Measurements from ENCODE around the gene RBM34.
"Not testable (repeated sequence)": the region's sequence is repeated elsewhere in the genome, so short reads cannot be mapped to it uniquely, and the experiment has no call there.

RBM34 gene

DNA sequence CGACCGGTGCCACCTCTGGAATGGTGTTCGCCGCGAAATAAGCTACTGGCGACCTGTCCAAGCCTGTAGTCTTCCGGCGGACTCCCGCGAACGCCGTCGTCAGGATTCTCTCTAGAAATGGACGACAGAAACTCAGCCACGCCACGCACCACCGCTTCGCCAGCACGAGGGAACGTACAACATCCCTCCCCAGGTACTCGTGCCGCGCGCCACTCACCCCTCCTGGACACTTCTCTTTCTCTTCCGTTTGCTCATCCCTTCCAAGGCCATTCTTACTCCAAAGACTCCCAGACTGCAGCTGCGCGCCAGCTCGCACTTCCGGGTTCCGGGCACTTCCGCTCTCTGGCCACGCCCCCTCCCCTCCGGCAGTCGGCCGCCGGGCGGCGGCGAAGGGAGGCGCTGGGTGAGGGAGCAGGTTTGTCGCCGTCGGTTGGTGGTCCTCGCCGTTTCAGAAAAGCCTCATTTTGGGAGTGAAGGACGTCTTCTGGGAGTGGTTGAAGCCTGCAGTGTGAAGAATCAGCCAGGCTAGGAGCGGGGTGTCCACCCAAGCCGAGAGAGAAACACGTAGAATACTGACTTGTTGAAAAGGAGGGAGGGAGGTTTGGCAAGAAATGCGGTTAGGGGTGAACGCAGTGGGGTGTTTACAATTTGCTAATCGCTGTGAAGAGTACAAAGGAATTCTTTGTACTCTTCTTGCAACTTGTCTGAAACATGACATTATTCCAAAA, at the start of gene RBM34:
Gene RBM34, minus strand, starts transcription at position 294 of the 728 bp plus-strand sequence. Its CDS starts 24 bp downstream, at position 270.
- peak; percentile 90 for DNase-seq (ENCODE audit: low spot score)

GRCh38 chr1:235207209-235207565, 46.1 kb upstream of the RBM34 start:
- no peak for DNase-seq (ENCODE audit: low spot score)

DNA sequence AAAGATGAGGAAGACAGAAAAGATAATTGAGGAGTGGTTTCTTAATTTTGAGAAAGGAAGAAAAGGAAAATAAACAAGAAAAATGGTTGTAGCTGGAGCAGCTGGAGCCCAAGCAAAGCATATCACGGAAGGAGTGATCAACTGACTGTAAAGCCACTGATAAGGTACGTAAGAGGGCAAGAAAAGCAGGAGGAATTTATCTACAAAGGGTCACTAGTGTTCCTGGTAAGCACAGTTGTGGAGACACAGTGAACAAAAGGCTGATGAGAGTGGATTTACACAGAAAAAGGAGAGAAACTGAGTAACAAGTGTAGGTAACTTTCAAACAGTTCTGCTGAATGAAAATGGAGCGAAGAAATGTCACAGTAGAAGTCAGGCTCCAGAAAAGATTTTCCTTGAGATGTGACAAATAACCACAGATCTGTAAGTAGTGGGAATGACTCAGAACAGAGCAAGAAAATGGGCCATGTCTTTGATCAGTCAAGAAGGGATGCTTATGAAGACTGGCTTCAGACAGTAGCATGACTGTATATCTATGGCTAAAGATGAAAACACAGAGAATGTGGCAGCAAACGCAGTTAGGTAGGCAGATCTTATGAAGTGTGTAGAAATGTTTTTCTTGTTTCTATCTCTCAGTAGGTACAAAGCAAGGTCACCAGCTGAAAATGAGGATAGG, 45.6 kb upstream of the RBM34 start:
- peak; percentile 11 for DNase-seq (ENCODE audit: low spot score)

GRCh38 chr1:235205687-235206086, 44.6 kb upstream of the RBM34 start:
- no peak for DNase-seq (ENCODE audit: low spot score)

DNA sequence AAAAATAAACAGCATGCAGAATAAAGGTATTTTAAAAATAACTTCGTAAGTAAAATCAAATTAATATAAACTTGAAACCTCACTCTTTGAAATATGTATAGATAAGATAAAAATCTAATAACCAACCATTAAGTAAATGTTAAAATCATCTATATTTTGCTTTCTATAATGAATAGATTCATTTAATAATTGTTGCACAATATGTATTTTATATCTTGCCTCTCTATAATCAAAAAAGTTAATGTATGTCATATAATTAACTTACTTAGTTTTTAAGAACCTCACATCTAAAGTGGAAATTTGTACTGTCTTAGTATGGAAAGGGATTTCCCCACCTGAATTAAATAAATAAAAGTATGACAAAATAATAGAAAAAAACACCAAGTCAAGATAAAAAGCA, 42.4 kb upstream of the RBM34 start:
- DNase-seq (ENCODE audit: low spot score), result no peak

DNA sequence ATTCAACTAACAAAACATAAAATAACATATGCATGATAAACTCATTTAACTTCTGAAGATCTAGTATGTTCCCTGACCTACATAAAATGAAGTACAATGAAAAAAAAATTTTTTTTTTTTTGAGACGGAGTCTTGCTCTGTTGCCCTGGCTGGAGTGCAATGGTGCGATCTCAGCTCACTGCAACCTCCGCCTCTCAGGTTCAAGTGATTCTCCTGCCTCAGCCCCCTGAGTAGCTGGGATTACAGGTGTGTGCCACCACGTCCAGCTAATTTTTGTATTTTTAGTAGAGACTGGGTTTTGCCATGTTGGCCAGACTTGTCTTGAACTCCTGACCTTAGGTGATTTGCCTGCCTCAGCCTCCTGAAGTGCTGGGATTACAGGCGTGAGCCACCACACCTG, 41.4 kb upstream of the RBM34 start:
- not testable (repeated sequence) for DNase-seq (ENCODE audit: low spot score)

GRCh38 chr1:235199441-235199840, 38.4 kb upstream of the RBM34 start:
- DNase-seq (ENCODE audit: low spot score), result peak; percentile 20

- DNase-seq (ENCODE audit: low spot score), result no peak
Observed at GRCh38 chr1:235190431-235190830, 29.4 kb upstream of the RBM34 start.

- no peak for DNase-seq (ENCODE audit: low spot score)
Observed at GRCh38 chr1:235187316-235187715, 26.3 kb upstream of the RBM34 start.

GRCh38 chr1:235181561-235182245, 20.7 kb upstream of the RBM34 start:
- no peak for DNase-seq (ENCODE audit: low spot score)

GRCh38 chr1:235180916-235181460, 19.9 kb upstream of the RBM34 start:
- no peak for DNase-seq (ENCODE audit: low spot score)

DNA sequence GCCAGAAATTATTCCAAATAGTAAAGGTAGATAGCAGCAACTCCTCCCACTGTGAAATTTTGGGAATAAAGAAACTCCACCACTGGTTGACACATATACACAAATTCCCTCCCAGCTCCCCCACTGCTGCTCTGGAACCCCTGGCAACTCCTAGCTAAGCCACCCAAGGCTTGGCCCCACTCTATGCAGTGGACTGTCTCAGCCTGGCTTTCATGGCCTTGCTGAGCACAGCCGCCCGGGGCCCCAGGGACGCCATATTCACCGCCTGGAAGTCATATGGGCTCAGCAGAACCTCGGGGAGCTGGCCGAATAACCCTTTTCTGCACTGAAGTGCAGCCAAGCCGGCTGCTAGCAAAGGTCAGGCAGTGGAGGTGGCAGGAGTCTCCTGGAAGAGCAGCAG, 15.4 kb upstream of the RBM34 start:
- no peak for DNase-seq (ENCODE audit: low spot score)

DNA sequence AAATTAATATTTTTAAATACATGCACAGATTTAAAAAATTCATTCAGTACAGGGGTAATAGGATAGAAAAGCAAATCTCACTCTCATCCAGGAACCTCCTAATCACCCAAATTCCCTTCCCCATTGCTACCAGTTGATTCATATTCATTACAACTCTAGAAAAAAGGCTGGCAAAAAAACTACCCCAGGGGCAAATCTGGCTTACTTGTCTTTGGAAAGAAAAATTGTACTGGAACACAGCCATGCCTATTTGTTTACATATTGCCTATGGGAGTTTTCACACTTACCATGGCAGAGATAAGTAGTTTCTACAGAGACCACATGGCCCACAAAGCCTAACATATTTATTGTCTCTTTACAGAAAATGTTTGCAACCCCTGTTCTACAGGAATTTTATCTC, 8.9 kb upstream of the RBM34 start:
- DNase-seq (ENCODE audit: low spot score), result no peak

DNA sequence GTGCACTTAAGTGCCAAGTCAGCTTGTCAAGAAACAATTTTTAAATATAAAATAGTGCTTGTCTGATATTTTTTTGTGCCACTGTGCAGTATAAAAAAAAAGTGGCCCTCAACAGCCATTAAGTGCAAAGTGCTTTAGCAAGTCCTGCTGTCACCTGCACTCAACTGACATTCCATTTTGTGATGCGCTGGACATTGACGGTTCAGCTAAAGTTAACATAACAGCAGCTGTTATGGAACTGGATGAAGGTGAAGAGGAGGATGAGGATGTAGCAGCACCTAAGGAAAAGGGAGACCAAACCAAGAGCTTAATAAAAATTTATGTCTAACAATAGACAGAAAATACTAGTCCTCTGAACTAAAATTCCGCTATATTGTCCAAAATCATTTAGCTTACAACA, 7.3 kb upstream of the RBM34 start:
- DNase-seq (ENCODE audit: low spot score), result no peak

- DNase-seq (ENCODE audit: low spot score), result no peak
Observed at GRCh38 chr1:235161685-235162327, 756 bp upstream of the RBM34 start.

DNA sequence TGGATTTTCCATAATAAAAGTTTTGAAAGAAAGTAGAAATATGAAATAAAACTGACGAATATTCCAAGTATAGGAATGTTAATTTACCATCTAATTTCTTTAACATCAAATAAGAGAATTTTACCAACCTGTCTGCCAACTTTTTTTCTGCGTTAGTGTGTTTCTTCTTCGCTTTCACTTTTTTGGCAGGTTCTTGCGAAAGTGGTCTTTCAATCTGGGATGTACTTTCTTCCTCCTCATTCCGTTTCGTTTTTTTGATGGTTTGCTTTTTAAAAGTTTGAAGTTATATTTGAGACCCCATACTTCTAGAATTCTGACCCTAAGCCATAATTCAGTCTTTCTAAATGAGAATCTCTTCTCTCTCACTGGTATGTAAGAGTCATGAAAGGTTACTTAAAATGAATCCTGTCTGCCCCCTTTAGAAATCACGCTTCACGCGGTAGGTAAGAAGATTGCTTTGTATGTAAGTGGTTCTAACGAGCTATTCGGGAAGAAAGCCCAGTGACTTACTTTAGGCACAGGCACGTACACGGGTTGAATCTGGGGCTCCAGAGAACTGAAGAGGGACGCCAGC, 580 bp downstream of the RBM34 start:
- peak; percentile 48 for DNase-seq (ENCODE audit: low spot score)

DNA sequence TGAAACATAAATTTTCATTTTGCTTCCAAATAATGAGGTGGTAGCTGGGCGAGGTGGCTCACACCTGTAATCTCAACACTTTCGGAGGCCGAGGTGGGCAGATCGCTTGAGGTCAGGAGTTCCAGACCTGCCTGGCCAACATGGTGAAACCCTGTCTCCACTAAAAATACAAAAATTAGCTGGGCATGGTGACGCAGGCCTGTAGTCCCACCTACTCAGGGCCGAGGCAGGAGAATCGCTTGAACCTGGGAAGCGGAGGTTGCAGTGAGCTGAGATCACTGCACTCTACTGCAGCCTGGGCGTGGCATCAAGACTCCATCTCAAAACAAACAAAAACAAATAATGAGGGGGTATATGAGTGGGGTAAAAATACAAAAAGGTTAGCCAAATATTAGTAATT, 1.1 kb downstream of the RBM34 start:
- not testable (repeated sequence) for DNase-seq (ENCODE audit: low spot score)

GRCh38 chr1:235159284-235159683, 1.8 kb downstream of the RBM34 start:
- DNase-seq (ENCODE audit: low spot score), result not testable (repeated sequence)

GRCh38 chr1:235158680-235159079, 2.4 kb downstream of the RBM34 start:
- no peak for DNase-seq (ENCODE audit: low spot score)

DNA sequence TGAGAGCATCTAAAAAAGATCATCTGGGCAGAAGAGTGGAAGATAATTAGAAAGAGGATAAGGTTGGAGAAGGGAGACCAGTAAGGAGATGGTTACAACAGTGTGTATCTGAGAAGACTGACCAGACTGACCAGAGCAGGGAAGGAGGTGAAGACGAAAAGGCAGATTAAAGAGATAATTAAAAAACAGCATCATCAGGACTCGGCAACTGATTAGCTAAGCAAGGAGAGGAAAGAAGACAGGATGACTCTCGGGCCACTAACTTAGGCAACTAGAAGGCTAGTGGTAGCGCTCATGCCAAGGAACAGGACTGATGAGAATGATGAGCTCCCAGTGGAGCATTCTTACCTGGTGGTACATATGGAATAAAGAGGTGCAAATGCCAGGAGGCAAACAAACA, 3.9 kb downstream of the RBM34 start:
- DNase-seq (ENCODE audit: low spot score), result no peak

DNA sequence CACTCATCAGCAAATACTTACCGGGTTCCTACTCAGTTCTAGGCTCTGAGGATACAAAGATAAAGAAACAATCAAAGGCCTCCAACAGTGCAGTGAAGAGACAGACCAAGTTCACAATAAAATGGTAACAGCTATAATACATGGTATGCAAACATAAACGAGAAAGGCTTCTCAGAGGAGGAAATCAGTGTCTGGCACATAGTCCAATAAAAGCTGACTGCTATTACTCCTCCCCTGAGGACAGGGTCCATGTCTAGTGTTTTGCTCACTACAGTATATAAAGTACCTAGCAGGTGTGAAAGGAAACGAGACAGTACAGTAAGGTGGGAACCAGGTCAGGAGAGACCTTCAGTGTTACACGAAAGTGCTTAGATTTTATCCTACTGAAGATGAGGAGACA, 4.3 kb downstream of the RBM34 start:
- DNase-seq (ENCODE audit: low spot score), result no peak

DNA sequence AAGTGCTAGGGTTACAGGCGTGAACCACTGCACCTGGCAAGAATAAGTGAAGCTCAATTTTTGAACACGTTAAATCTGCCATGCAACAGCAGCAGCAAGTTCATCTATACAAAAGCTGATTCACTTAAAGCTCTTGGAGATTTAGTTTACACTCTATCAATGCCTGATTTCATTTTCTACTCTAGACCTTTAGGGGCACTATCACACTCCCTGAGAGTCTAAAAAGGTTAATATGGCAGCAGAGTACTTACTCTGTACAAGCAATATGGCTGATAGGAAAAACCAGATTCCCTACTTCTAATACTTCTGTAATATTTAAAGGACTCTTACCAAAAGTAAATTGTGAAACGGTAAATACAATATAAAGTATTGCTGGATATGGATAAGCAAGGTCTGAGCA, 4.8 kb downstream of the RBM34 start:
- DNase-seq (ENCODE audit: low spot score), result no peak

Measured in COLO829 (cell line).